Measurements from ENCODE around the gene DUSP8.
"Not testable (repeated sequence)": the region's sequence is repeated elsewhere in the genome, so short reads cannot be mapped to it uniquely, and the experiment has no call there.

Gene DUSP8

DNA sequence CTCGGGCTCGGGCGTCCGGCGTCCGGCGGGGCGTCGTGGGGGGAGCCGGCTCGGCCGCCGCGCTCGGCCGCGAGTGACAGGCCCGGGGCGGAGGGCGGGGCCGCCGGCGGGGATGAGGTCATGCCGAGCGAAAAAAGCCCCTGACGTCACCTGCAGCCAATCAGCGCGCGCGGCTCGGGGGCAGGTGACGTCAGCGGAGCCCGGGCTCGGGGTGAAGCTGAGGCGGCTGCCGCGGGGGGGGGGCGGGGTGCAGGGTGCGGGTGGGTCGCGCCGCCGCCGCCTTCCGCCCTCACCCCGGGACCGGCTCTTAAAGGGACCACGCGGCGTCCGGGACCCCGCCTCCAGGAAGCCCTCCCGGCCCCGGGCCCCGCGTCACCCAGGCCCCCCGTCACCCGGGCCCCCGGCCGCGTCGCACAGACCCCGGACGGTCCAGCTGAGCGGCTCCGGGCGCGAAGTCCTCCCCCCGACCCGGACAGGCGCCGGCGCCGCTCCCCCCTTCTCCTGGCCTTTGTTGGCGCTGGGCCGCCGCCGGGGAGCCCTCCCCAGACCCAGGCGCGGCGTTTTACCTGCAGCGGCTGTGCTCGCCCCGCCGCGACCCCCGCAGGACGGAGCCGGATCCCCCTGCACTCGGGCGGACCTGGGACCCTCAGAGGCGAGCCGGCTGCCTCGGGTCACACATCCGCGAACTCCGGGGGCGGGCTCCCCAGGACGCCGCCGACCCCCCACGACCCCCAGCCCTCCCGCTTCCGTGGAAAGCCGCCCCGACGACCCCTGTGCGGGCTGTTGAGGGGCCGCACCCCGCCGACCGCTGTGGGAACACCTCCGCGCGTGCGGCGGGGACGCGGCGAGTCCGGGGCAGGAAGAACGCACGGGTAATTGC, at the start of gene DUSP8:
Gene DUSP8 (minus strand): TSS at position 75 of the 880 bp plus-strand sequence. CDS start 6,445 bp downstream, outside the sequence.
- DNase-seq, result peak; percentile 93

DNA sequence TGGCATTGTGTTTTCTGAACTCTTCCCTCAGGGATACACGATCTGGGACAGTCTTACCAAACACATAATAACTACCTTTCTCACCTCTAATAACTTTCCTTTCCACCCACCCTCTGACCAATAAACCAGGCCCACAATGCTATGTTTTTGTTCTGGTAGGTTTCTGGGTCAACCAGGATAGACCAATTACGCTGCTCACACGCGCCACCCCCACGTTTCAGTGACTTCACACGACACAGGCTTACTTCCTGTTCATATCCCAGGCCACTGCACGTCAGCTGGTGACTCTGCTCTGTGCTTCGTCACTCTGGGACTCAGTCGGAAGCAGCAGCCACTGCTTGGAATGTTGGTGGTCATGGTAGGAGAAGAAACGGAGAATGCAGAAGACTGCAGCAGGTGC, 47.4 kb upstream of the DUSP8 start:
- DNase-seq, result no peak

GRCh38 chr11:1618231-1618630, 46.2 kb upstream of the DUSP8 start:
- no peak for DNase-seq

DNA sequence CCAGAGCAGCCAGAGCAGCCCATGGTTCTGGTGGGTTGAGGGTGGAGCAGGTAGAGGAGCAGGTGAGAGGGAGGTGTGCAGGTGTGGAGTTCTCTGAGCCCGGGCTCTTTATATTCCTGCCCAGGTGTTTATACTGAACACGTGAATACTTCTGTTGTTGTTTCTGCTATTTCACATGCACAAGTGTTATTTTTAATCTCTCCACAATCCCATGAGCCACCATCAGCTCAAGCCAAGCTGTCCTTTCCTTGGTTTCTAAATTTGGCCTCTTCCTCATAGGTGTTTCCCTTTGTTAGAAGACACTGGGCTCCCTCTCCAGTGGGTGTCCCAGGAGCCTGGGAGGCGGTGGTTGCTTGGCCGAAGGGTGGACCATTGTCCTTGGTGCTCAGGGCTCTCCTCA, 36.3 kb upstream of the DUSP8 start, which contains the start of gene KRTAP5-3:
Gene KRTAP5-3 (minus strand): TSS at position 101 of the 400 bp plus-strand sequence. CDS start 78 bp downstream, at position 23.
- peak; percentile 40 for DNase-seq

DNA sequence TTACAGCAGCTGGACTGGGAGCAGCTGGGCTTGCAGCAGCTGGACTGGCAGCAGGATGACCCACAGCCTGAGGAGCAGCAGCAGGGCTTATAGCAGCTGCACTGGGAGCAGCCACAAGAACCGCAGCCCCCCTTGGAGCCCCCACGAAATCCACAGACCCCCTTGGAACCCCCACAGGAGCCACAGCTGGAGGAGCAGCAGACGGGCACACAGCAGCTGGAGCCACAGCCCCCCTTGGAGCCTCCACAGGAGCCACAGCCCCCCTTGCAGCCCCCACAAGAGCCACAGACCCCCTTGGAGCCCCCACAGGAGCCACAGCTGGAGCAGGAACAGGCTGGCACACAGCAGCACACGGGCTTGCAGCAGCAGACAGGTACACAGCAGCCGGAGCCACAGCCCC, 35.8 kb upstream of the DUSP8 start:
- DNase-seq, result not testable (repeated sequence)

DNA sequence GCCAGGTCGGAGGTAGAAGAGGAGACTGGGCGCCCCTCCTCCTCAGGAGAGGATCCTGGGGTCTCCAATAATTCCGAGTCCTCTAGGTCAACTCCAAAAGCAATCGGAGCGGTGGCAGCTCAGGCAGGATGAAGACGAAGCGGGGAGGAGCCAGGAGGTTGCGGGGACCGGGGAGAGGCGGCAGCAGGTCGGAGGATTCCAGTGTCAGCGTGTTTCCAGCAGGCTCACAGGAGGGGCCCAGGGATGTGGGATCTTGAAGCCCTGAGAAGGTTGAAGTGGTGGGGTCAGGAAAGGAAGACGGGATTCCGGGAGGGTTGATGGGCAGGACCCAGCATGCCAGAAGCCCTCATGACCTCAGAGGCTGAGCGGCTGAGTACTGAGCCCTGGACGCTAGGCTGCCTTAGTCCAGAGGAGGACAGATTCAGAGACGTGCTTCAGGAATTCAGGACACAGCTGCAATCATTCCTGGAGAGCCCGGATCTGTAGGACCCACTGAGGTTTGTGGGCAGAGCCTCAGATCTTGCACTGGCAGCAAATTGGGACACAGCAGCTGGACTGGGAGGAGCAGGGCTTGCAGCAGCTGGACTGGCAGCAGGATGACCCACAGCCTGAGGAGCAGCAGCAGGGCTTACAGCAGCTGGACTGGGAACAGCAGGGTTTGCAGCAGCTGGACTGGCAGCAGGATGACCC, 35.2 kb upstream of the DUSP8 start:
- not testable (repeated sequence) for DNase-seq

DNA sequence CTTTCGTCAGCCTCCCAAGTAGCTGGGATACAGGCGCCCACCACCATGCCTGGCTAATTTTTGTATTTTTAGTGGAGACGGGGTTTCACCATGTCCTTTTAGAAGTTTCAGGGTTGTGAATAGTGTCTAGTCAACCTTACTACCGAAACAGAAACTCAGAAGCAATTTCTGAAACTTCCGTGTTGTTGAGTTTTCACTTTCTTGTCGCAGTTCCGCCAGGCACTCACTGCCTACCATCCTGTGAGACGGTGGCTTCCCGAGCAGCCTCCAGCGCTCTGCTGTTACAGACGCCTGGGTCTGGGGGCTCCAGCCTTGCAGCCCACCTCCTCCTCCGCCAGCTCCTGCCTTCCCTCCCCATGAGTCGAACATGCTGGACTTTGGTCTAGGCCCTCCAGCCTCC, 33.9 kb upstream of the DUSP8 start:
- DNase-seq, result not testable (repeated sequence)

- no peak for DNase-seq
Measured at GRCh38 chr11:1604711-1605110, 32.6 kb upstream of the DUSP8 start.

DNA sequence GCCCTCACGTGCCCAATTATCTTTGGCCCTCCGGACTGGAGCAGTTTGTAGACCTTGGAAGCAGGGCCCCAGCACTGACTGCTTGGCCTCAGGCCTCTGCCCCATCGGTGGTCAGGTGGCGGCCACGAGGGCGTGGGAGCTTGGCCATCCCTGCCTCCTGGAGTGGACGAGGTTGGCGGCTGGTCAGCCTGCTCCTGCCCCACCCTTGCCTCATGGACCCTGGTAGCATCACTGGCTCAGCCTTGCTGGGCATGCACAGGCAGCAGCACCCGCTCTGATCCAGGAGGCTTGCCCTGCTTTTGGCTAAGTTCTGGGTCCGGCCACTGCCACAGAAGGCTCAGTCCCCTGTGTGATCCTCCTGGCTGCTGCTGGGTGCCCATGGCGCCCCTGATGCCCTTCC, 32.1 kb upstream of the DUSP8 start:
- no peak for DNase-seq

DNA sequence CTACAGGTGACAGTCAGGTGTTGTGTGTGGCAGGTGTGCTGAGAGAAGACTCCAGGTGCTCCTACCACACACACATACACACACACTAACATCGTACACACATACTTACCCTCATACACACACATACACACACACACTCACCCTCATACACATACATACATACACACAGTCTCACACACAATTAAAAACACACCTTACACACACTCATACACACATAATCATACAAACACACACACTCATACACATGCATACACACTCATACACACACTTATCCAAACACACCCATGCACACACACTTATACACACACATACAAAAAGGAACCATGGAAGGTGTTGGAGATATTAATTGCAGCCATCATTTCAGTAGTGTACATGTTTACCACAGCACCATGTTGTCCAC, 31.6 kb upstream of the DUSP8 start:
- no peak for DNase-seq

GRCh38 chr11:1601663-1602062, 29.6 kb upstream of the DUSP8 start:
- not testable (repeated sequence) for DNase-seq

DNA sequence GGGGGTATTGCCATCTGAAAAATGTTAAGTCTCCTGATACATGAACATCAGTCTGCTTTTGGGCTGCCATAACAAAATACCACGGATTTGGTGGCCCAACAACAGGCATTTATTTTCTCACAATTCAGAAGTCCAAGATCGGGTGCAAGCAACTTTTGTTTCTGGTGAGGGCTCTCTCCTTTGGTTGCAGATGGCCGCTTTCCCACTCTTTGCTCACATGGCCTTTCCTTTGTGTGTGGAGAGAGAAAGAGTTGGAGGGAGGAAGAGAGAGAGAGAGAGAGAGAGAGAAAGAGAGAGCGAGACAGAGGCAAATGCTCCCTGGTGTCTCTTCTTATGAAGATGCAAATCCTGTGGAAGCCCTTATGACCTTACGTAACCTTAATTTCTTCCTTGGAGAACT, 28.6 kb upstream of the DUSP8 start:
- DNase-seq, result no peak

- DNase-seq, result no peak
Measured at GRCh38 chr11:1598816-1599215, 26.7 kb upstream of the DUSP8 start.

DNA sequence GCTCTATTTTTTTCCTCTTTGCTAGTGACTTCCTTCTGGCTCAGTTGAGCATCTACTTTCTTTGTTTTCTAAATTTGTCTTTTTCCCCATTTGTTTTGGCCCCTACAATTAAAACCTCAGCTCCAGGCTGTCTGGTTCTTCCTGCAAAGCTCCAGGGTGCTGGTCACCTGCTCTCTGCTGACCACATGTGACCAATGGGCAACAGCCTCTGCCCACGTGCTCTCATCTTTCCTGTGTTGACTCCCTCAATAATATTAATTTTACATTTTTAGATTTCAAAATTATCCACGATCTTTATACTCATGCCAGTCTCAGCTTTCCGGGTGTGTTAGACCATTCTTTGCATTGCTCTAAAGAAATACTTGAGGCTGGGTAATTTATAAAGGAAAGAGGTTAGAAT, 26.3 kb upstream of the DUSP8 start:
- not testable (repeated sequence) for DNase-seq

- no peak for DNase-seq
Measured at GRCh38 chr11:1597994-1598380, 25.9 kb upstream of the DUSP8 start, which contains the start of gene KRTAP5-2. TSS of gene KRTAP5-2 (minus strand) at chr11:1598294. CDS start at chr11:1598250, 44 bp downstream.

GRCh38 chr11:1597331-1597993, 25.4 kb upstream of the DUSP8 start:
- DNase-seq, result no peak

GRCh38 chr11:1596576-1597121, 24.6 kb upstream of the DUSP8 start:
- not testable (repeated sequence) for DNase-seq

DNA sequence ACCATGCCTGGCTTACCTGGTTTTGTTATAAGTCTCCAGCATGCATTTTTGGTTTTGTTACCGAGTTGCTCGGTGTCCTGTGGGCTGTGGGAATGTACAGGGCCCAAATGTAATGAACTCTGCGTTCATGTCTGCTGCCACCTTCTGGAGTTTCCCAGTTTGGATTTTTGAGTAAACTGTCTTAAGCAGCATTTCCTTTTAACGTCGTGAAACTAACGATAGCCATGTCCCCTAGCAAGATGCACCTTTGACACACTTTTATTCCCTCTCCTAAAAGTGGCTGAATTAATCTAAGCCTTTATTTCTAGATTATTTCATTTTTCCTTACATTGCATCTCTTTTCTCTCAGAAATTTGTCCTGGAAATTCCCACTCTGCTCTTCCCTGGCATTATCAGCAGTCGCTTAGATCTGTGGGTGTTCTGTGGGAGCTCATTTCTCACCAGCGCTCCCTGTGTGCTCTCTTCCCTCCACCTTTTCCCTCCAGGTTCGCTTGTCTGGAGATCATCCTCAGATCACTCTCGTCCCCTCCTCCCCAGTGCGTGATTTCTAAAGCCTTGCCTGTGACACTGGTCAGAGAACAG, 24.0 kb upstream of the DUSP8 start:
- DNase-seq, result not testable (repeated sequence)

GRCh38 chr11:1592628-1593027, 20.6 kb upstream of the DUSP8 start:
- DNase-seq, result no peak

DNA sequence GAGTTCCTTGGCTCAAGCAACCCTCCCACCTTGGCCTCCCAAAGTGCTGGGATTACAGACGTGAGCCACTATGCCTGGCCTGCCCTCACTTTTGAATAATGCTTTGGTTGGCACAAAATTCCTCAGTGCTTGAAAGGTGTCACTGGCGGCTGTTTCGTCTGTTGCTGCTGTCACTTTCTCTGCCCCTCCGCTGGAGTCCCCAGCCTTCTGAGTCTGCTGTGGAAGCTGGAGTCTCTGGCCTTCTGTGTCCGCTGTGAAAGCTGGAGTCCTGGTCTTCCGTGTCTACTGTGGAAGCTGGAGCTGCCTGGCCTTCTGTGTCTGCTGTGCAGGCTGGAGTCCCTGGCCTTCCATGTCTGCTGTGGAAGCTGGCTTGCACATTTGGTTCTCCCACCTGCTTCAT, 17.9 kb upstream of the DUSP8 start:
- DNase-seq, result no peak

GRCh38 chr11:1589191-1589963, 17.3 kb upstream of the DUSP8 start:
- DNase-seq, result not testable (repeated sequence)

- no peak for DNase-seq
Measured at GRCh38 chr11:1586699-1587098, 14.6 kb upstream of the DUSP8 start.
